Mucosa of stomach (tissue), 1 donor: ENCODE results near the gene ARHGAP15.

Source experiments
- H3K27me3 ChIP-seq: one replicate; pipeline ENCODE4 v1.7.0; 2013; ENCODE audit warnings: mild to moderate bottlenecking, low read length; ENCODE audit not compliant: control insufficient read depth, insufficient read depth
- H3K36me3 ChIP-seq: one replicate; pipeline ENCODE4 v1.7.0; 2013; ENCODE audit warnings: low read length; ENCODE audit not compliant: control insufficient read depth, insufficient read depth
- H3K4me1 ChIP-seq: one replicate; pipeline ENCODE4 v1.7.0; 2013; ENCODE audit warnings: mild to moderate bottlenecking, low read length; ENCODE audit not compliant: control insufficient read depth, insufficient read depth
- H3K4me3 ChIP-seq: one replicate; pipeline ENCODE4 v1.7.0; 2013; ENCODE audit warnings: low read length
- H3K9ac ChIP-seq: one replicate; pipeline ENCODE4 v1.7.0; 2013; ENCODE audit warnings: mild to moderate bottlenecking, low read length, moderate library complexity
- H3K9me3 ChIP-seq: one replicate; pipeline ENCODE4 v1.7.0; 2013; ENCODE audit warnings: mild to moderate bottlenecking, low read length, moderate library complexity; ENCODE audit not compliant: control insufficient read depth
- donor health status: Pancreatic carcinoma.

The ARHGAP15 gene

GRCh38 chr2:143793381-143793780, 664.2 kb downstream of the ARHGAP15 start:
- Histone ChIP-seq H3K4me3 (no peak overlapping the region), H3K9ac (no peak overlapping the region), H3K36me3 (no peaks in the 10 kb centered on the region), H3K9me3 (no peaks in the 10 kb centered on the region), H3K27me3 (no peaks in the 10 kb centered on the region), H3K4me1 (no peaks in the 10 kb centered on the region)

- Histone ChIP-seq H3K27me3 (no peaks in the 10 kb centered on the region), H3K36me3 (no peaks in the 10 kb centered on the region), H3K4me1 (no peaks in the 10 kb centered on the region), H3K4me3 (no peak overlapping the region), H3K9me3 (no peaks in the 10 kb centered on the region), H3K9ac (no peak overlapping the region)
These were observed 666.8 kb downstream of the ARHGAP15 start for GRCh38 chr2:143796051-143796450.

GRCh38 chr2:143801561-143801960, 672.3 kb downstream of the ARHGAP15 start:
- Histone ChIP-seq H3K36me3 (no peaks in the 10 kb centered on the region), H3K9me3 (no peaks in the 10 kb centered on the region), H3K9ac (no peak overlapping the region), H3K27me3 (no peaks in the 10 kb centered on the region), H3K4me1 (no peaks in the 10 kb centered on the region), H3K4me3 (no peak overlapping the region)

- Histone ChIP-seq H3K9me3 (no peaks in the 10 kb centered on the region), H3K4me1 (no peaks in the 10 kb centered on the region)
These were observed 673.0 kb downstream of the ARHGAP15 start for GRCh38 chr2:143802242-143802641.

GRCh38 chr2:143802871-143803650, 673.8 kb downstream of the ARHGAP15 start:
- no peaks in the 10 kb centered on the region for H3K4me1 ChIP-seq
- no peaks in the 10 kb centered on the region for H3K36me3 ChIP-seq
- H3K9me3 ChIP-seq: no peaks in the 10 kb centered on the region
- H3K27me3 ChIP-seq: no peaks in the 10 kb centered on the region
- no peak overlapping the region for H3K4me3 ChIP-seq
- no peak overlapping the region for H3K9ac ChIP-seq

More at GRCh38 chr2:143802242-143802641, 673.0 kb downstream of the ARHGAP15 start:
- Histone ChIP-seq H3K9ac (no peak overlapping the region), H3K4me3 (no peak overlapping the region), H3K27me3 (no peaks in the 10 kb centered on the region), H3K36me3 (no peaks in the 10 kb centered on the region)

GRCh38 chr2:143803936-143804335, 674.7 kb downstream of the ARHGAP15 start:
- H3K36me3 ChIP-seq: no peaks in the 10 kb centered on the region
- no peaks in the 10 kb centered on the region for H3K4me1 ChIP-seq
- H3K4me3 ChIP-seq: no peak overlapping the region
- H3K9ac ChIP-seq: no peak overlapping the region
- H3K9me3 ChIP-seq: no peaks in the 10 kb centered on the region
- no peaks in the 10 kb centered on the region for H3K27me3 ChIP-seq

GRCh38 chr2:143805666-143806065, 676.4 kb downstream of the ARHGAP15 start:
- Histone ChIP-seq H3K36me3 (no peaks in the 10 kb centered on the region), H3K9me3 (no peaks in the 10 kb centered on the region), H3K4me1 (no peaks in the 10 kb centered on the region), H3K9ac (no peak overlapping the region), H3K27me3 (no peaks in the 10 kb centered on the region), H3K4me3 (no peak overlapping the region)

GRCh38 chr2:143807192-143807591, 678.0 kb downstream of the ARHGAP15 start:
- Histone ChIP-seq H3K9ac (no peak overlapping the region), H3K4me3 (no peak overlapping the region), H3K9me3 (no peaks in the 10 kb centered on the region)

GRCh38 chr2:143807671-143808070, 678.5 kb downstream of the ARHGAP15 start:
- H3K9me3 ChIP-seq: no peaks in the 10 kb centered on the region
- H3K4me3 ChIP-seq: no peak overlapping the region
- H3K4me1 ChIP-seq: no peaks in the 10 kb centered on the region
- no peaks in the 10 kb centered on the region for H3K36me3 ChIP-seq
- no peaks in the 10 kb centered on the region for H3K27me3 ChIP-seq
- H3K9ac ChIP-seq: no peak overlapping the region

More at GRCh38 chr2:143807192-143807591, 678.0 kb downstream of the ARHGAP15 start:
- Histone ChIP-seq H3K27me3 (no peaks in the 10 kb centered on the region), H3K4me1 (no peaks in the 10 kb centered on the region), H3K36me3 (no peaks in the 10 kb centered on the region)

- H3K4me1 ChIP-seq: no peaks in the 10 kb centered on the region
- no peak overlapping the region for H3K9ac ChIP-seq
- no peaks in the 10 kb centered on the region for H3K9me3 ChIP-seq
- no peaks in the 10 kb centered on the region for H3K27me3 ChIP-seq
- no peaks in the 10 kb centered on the region for H3K36me3 ChIP-seq
- H3K4me3 ChIP-seq: no peak overlapping the region
These were observed 678.9 kb downstream of the ARHGAP15 start for GRCh38 chr2:143808166-143808565.

- no peaks in the 10 kb centered on the region for H3K27me3 ChIP-seq
- H3K4me3 ChIP-seq: no peak overlapping the region
- H3K9me3 ChIP-seq: no peaks in the 10 kb centered on the region
- H3K4me1 ChIP-seq: no peaks in the 10 kb centered on the region
- H3K9ac ChIP-seq: no peak overlapping the region
- no peaks in the 10 kb centered on the region for H3K36me3 ChIP-seq
These were observed 685.9 kb downstream of the ARHGAP15 start for GRCh38 chr2:143815082-143815481.

- Histone ChIP-seq H3K27me3 (no peaks in the 10 kb centered on the region), H3K4me3 (no peak overlapping the region), H3K4me1 (no peaks in the 10 kb centered on the region), H3K9ac (no peak overlapping the region), H3K9me3 (no peaks in the 10 kb centered on the region), H3K36me3 (no peaks in the 10 kb centered on the region)
These were observed 687.7 kb downstream of the ARHGAP15 start for GRCh38 chr2:143816916-143817315.
